ENCODE measurements around the gene MYF6. TPM values are rescaled to one million over a fixed set of nuclear protein-coding genes. Genes with fewer than 3 reads are reported as not detected.

MYF6 gene
- total RNA-seq, 1 experiment from 2014 or later = not detected

- no TSS peak for BruUV-seq (replicated peaks)
- DNase-seq (ENCODE audit: low spot score) = peak; percentile 49
- ChIA-PET POLR2A (ENCODE audit: low non-redundant PET) (no interaction called here), CTCF (interaction anchor here (0.7 kb wide), 1 partner anchor 284 kb away, joined by 3 read pairs; no protein-coding TSS in a partner anchor)
- H3K4me1 ChIP-seq (ENCODE audit: insufficient read depth, low read length, poor library complexity, severe bottlenecking) = no peaks in the 10 kb centered on the region
- no peaks in the 10 kb centered on the region for H3K36me3 ChIP-seq (ENCODE audit: insufficient read depth, low read length, poor library complexity, severe bottlenecking)
- no peak overlapping the region for H3K4me3 ChIP-seq (ENCODE audit: low read depth, low read length, poor library complexity, severe bottlenecking)
- intact Hi-C loops (cut with micrococcal nuclease; ENCODE audit: unreplicated experiment) = no loop called here
- no peaks in the 10 kb centered on the region for H3K9me3 ChIP-seq (ENCODE audit: low read depth, low read length, poor library complexity, severe bottlenecking)
- peak; percentile 70 for TF ChIP-seq CTCF (conservative IDR thresholded peaks at IDR 0.05; ENCODE audit: low read depth, low read length)
- TF ChIP-seq EZH2 (IDR thresholded peaks at IDR 0.05; ENCODE audit: borderline replicate concordance, low read depth, low read length, poor library complexity, severe bottlenecking) = no peak
- H3K27me3 ChIP-seq (replicated peaks; ENCODE audit: insufficient read depth, low read depth, low read length, poor library complexity) = no peaks in the 10 kb centered on the region
- H3K27ac ChIP-seq (ENCODE audit: low read depth, low read length, poor library complexity, severe bottlenecking) = no peak overlapping the region
Measured at GRCh38 chr12:80709811-80710726, 2.6 kb downstream of the MYF6 start.

GRCh38 chr12:80710727-80711449, 3.5 kb downstream of the MYF6 start:
- Histone ChIP-seq H3K9me3 (ENCODE audit: low read depth, low read length, poor library complexity, severe bottlenecking) (no peaks in the 10 kb centered on the region), H3K36me3 (ENCODE audit: insufficient read depth, low read length, poor library complexity, severe bottlenecking) (no peaks in the 10 kb centered on the region), H3K27me3 (replicated peaks; ENCODE audit: insufficient read depth, low read depth, low read length, poor library complexity) (no peaks in the 10 kb centered on the region), H3K4me1 (ENCODE audit: insufficient read depth, low read length, poor library complexity, severe bottlenecking) (no peaks in the 10 kb centered on the region), H3K27ac (ENCODE audit: low read depth, low read length, poor library complexity, severe bottlenecking) (no peak overlapping the region), H3K4me3 (ENCODE audit: low read depth, low read length, poor library complexity, severe bottlenecking) (no peak overlapping the region)
- BruUV-seq (replicated peaks) = no TSS peak
- DNase-seq (ENCODE audit: low spot score) = no peak
- CTCF ChIA-PET = interaction anchor here (0.7 kb wide), 1 partner anchor 285 kb away, joined by 3 read pairs; no protein-coding TSS in a partner anchor
- TF ChIP-seq CTCF (conservative IDR thresholded peaks at IDR 0.05; ENCODE audit: low read depth, low read length) = no peak
- no peak for TF ChIP-seq EZH2 (IDR thresholded peaks at IDR 0.05; ENCODE audit: borderline replicate concordance, low read depth, low read length, poor library complexity, severe bottlenecking)
- intact Hi-C loops (cut with micrococcal nuclease; ENCODE audit: unreplicated experiment) = no loop called here
- POLR2A ChIA-PET (ENCODE audit: low non-redundant PET) = no interaction called here

GRCh38 chr12:80711866-80712265, 4.4 kb downstream of the MYF6 start:
- TF ChIP-seq EZH2 (IDR thresholded peaks at IDR 0.05; ENCODE audit: borderline replicate concordance, low read depth, low read length, poor library complexity, severe bottlenecking) (no peak), CTCF (conservative IDR thresholded peaks at IDR 0.05; ENCODE audit: low read depth, low read length) (no peak)
- POLR2A ChIA-PET (ENCODE audit: low non-redundant PET) = no interaction called here
- H3K27me3 ChIP-seq (replicated peaks; ENCODE audit: insufficient read depth, low read depth, low read length, poor library complexity) = no peaks in the 10 kb centered on the region

More at GRCh38 chr12:80711866-80712265, 4.4 kb downstream of the MYF6 start:
- no peaks in the 10 kb centered on the region for H3K4me1 ChIP-seq (ENCODE audit: insufficient read depth, low read length, poor library complexity, severe bottlenecking)
- no peak for DNase-seq (ENCODE audit: low spot score)
- CTCF ChIA-PET = no interaction called here
- no peak overlapping the region for H3K27ac ChIP-seq (ENCODE audit: low read depth, low read length, poor library complexity, severe bottlenecking)
- BruUV-seq (replicated peaks) = no TSS peak
- intact Hi-C loops (cut with micrococcal nuclease; ENCODE audit: unreplicated experiment) = no loop called here
- H3K4me3 ChIP-seq (ENCODE audit: low read depth, low read length, poor library complexity, severe bottlenecking) = no peak overlapping the region
- H3K9me3 ChIP-seq (ENCODE audit: low read depth, low read length, poor library complexity, severe bottlenecking) = no peaks in the 10 kb centered on the region
- H3K36me3 ChIP-seq (ENCODE audit: insufficient read depth, low read length, poor library complexity, severe bottlenecking) = no peaks in the 10 kb centered on the region

Measured in A673 (cell line).